Measurements from ENCODE around the gene AP1G2. TPM values are rescaled to one million over a fixed set of nuclear protein-coding genes. Genes with fewer than 3 reads are reported as not detected.

The AP1G2 gene
- total RNA-seq, 1 experiment from 2014 or later = 21.3 TPM

- DNase-seq (ENCODE audit: low read depth) = no peak
These were observed 48.9 kb downstream of the AP1G2 start for GRCh38 chr14:23518709-23519108.

- DNase-seq (ENCODE audit: low read depth) = no peak
These were observed 49.8 kb downstream of the AP1G2 start for GRCh38 chr14:23517650-23518326.

- DNase-seq (ENCODE audit: low read depth) = no peak
These were observed 53.0 kb downstream of the AP1G2 start for GRCh38 chr14:23514644-23514957.

DNA sequence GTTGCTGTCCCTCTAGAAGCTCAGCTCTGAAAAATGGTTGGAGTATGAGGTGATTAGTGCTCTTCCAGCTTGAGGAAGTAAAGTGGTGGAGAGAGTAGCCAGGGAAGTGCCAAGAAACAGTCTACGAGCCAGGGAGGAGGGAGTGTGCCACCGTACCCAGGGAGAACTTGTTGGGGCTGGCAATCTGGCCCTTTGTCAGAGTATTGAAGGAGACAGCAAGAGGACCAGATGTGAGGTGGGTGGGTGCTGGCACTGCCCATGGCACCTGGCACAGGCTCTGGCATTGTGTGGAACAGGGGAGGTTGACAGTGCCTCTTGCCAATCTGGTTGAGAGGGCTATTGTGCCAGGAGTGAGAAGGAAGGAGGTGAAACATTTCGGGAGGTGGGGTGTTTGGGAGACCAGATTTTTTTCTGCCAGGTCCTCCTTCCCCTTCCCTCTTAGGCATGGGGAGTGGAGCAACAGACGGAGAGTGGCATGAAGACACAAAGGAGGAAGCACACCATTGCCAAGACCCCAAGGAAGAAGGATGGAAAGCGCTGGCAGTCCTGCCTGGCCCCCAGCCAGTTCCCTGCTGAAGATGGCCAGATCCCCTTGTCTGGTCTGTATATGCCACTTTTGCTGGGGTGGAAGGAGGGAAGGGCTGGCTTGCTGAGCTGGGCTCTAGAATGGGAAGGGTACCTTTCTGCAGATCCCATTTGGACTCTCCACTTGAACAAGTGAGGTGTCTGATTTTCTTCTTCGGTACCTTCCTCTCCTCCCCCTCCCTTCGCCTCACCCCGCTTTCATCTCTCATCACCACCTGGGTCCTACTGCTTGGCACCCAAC lies 53.6 kb downstream of the AP1G2 start:
- no peak for DNase-seq (ENCODE audit: low read depth)

GRCh38 chr14:23513005-23513817 lies 54.4 kb downstream of the AP1G2 start:
- DNase-seq (ENCODE audit: low read depth) = no peak

DNA sequence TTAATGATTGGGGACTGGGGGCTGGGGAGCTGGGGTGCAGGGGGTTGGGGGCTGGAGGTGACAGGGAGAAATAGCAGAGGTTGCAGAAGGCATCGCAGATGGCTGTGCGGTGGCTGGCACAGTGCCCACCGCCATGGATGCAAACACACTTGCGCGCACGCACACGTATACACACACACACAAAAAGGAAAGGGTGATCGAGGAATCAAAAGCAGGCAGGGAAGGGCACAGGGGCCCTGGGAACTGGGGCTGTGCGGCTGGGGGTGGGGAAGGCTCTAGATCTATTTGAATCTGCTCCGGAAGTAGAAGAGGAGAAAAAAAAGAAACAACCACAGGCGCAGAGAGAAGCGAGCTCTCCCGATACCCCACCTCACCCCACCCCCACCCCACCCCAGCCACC lies 55.4 kb downstream of the AP1G2 start:
- no peak for DNase-seq (ENCODE audit: low read depth)

Other genes with a start within 250 kb of the AP1G2 start
- gene PABPN1, start 246.3 kb downstream of the AP1G2 start, total RNA-seq (2014; rRNA removed; shearing (Covaris generic)) = 80.8 and 89.2 TPM in 2 replicates
- gene SLC22A17, start 214.9 kb downstream of the AP1G2 start, total RNA-seq (2014; rRNA removed; shearing (Covaris generic)) = 4.6 and 8.6 TPM in 2 replicates
- 0.12 and 0.64 TPM in 2 replicates for gene EFS, start 202.6 kb downstream of the AP1G2 start, total RNA-seq (2014; rRNA removed; shearing (Covaris generic))
- gene IL25, start 195.0 kb downstream of the AP1G2 start, total RNA-seq (2014; rRNA removed; shearing (Covaris generic)) = not detected in 2 replicates
- not detected in 2 replicates for gene CMTM5, start 190.7 kb downstream of the AP1G2 start, total RNA-seq (2014; rRNA removed; shearing (Covaris generic))
- not detected in 2 replicates for gene MYH6, start 159.5 kb downstream of the AP1G2 start, total RNA-seq (2014; rRNA removed; shearing (Covaris generic))
- not detected in 2 replicates for gene MYH7, start 132.1 kb downstream of the AP1G2 start, total RNA-seq (2014; rRNA removed; shearing (Covaris generic))
- 37.3 and 46.4 TPM in 2 replicates for gene NGDN, start 98.1 kb downstream of the AP1G2 start, total RNA-seq (2014; rRNA removed; shearing (Covaris generic))
- gene ZFHX2, start 16.0 kb downstream of the AP1G2 start, total RNA-seq (2014; rRNA removed; shearing (Covaris generic)) = 0.05 TPM in 1 of 2 replicates, not detected in the other
- 7.1 and 18.1 TPM in 2 replicates for gene THTPA, start 11.5 kb downstream of the AP1G2 start, total RNA-seq (2014; rRNA removed; shearing (Covaris generic))
- gene JPH4, start 11.0 kb upstream of the AP1G2 start, total RNA-seq (2014; rRNA removed; shearing (Covaris generic)) = 0.10 TPM in 1 of 2 replicates, not detected in the other
- 11.9 and 16.8 TPM in 2 replicates for gene DHRS2, start 68.6 kb upstream of the AP1G2 start, total RNA-seq (2014; rRNA removed; shearing (Covaris generic))